ENCODE data around the gene PGS1.

The PGS1 gene

DNA sequence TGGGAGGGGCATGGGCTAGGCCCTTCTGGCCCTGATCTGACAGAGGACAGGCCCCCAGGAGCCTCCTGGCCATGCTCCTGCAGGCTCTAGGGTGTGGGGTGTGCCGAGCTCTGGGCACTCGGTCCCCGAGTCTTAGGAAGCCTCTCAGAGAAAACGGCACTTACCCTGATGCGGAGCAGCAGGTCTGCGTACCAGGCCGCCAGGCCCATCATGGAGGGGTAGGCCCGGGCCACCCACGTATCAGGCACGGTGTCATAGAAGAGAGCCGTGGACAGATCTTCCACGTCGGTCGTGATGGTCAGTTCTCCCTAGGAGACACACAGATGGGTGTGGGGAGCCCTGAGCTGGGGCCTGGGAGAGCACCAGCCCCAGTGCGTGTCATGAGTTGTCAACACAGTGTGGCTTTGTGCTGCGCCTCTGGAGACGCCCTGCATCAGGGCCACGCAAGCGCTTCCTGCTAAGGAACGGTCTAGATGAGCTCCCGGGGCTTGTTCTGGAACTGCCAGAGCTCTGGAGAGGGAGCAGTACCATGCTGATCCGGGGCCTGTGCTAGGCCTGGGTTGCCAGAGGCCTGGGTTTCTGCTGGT, 47.9 kb downstream of the PGS1 start:
- no peak for DNase-seq (ENCODE audit: low read depth in 3 of 3)

GRCh38 chr17:78427140-78427539, 48.7 kb downstream of the PGS1 start:
- no peak for DNase-seq (ENCODE audit: low read depth in 3 of 3)

DNA sequence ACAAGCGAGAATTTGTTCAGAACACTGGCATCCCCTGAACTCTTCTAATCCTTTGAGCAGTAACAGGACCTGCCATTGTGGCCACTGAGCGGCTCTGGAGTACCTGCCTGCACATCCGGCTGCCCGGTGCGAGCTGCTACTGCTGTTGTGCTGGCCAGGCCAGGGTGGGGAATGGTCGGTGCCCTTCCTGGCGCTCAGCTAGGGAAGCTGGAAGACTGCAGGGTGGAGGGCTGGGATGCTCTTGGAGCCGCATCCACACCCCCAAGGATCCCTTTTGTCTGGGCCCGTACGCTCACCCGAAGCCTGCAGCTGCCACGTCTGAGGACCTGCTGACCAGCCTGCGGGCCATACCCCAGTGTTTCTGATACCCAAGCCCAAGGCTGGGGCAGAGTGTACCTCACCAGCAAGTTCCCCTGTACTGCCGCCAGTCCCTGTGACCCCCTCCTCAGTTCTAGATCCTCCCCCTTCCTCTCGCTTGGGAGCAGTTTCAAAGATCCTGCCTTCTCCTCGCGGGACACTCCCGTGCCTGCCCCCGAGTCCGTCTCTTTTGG, 49.7 kb downstream of the PGS1 start:
- DNase-seq (ENCODE audit: low read depth in 3 of 3): no peak

GRCh38 chr17:78428836-78429617, 50.6 kb downstream of the PGS1 start:
- DNase-seq (ENCODE audit: low read depth in 3 of 3): no peak

- DNase-seq (ENCODE audit: low read depth in 3 of 3): no peak
These were observed 51.2 kb downstream of the PGS1 start for GRCh38 chr17:78429618-78429995.

GRCh38 chr17:78430892-78431691, 52.6 kb downstream of the PGS1 start:
- DNase-seq (ENCODE audit: low read depth in 3 of 3): no peak

- no peak for DNase-seq (ENCODE audit: low read depth in 3 of 3)
These were observed 53.2 kb downstream of the PGS1 start for GRCh38 chr17:78431692-78431958.

GRCh38 chr17:78432226-78433012, 54.0 kb downstream of the PGS1 start:
- no peak for DNase-seq (ENCODE audit: low read depth in 3 of 3)

DNA sequence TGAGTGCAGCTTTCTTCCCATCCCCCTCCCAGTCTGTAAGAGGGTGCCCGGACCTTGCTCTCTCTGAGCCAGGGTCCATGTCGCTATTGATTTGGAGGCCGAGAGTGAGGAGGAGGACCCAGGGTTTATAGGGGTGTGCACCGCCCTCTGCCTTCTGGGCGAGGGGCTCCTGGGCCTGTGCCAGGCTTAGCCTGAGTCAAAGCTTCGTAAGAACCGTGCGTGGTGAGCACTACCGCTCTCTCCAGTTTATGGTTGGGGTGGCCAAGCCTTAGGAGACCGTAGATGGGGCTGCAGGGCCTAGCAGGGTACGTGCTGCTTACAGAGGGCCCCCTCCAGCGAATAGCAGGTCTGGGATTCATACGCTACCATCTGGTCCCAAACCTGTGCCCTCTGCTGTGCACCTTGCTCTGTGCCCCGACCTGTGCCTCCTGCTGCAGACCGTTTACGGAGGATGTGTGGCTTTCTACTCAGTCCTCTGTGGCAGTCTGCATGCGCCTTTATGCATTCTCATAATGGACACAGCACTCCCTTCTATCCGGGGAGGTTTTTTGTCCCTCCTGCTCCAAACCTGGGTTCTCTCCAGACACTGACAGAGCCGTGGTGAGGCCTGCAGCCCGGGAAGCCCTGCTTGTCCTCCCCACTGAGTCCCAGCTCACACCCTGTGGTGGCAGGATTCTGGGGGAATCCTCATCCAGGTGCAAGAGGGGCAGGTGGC, 54.7 kb downstream of the PGS1 start:
- no peak for DNase-seq (ENCODE audit: low read depth in 3 of 3)

- DNase-seq (ENCODE audit: low read depth in 3 of 3): no peak
These were observed 55.4 kb downstream of the PGS1 start for GRCh38 chr17:78433780-78434335.

- no peak for DNase-seq (ENCODE audit: low read depth in 3 of 3)
These were observed 56.2 kb downstream of the PGS1 start for GRCh38 chr17:78434455-78435329.

DNA sequence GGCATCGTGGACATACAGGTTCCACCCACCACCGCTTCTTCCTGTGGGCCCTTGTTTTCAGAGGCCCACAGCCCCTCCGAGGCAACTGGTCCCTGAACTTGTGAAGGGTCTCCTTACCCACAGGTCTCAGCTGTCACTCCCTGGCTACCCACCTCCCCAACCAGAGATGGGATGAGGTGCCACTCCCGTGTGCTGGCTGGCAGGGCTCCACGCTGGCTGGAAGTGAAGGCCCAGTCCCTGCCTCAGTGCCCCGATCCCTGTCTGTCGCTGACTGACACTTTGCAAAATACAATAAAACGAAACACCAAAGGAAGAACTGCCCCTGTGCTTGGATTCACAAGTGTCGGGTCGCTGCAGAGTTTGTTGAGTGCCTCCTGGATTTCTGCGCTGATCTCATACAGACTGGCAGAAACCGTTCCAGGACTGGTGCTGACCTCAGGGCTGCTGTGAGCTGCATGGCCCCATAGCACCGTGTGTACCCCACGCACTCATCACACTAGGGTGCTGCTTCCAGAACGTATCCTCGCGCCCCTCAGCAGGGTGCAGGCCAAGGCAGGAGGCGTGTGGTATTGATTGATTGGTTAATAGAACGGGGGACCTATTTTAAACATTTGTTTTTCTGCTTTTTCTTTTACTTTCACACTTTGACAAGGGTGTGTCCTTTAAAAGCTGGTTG, 57.0 kb downstream of the PGS1 start:
- no peak for DNase-seq (ENCODE audit: low read depth in 3 of 3)

- DNase-seq (ENCODE audit: low read depth in 3 of 3): no peak
These were observed 59.2 kb downstream of the PGS1 start for GRCh38 chr17:78437508-78438169.

DNA sequence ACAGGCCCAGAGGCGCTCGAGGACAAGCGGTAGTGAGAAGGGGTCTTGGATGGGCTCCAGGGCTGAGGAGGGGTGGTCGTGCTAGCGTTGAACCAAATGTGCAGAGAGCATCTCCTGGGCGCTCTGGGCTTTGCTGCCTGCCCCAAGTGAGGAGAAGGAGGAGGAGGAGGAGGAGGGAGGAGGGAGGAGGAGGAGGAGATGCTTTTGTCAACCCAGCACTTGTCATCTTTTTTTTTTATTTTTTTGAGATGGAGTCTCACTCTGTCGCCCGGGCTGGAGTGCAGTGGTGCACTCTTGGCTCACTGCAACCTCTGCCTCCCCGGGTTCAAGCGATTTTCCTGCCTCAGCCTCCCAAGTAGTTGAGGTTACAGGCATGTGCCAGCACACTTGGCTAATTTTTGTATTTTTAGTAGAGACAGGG, 59.8 kb downstream of the PGS1 start:
- no peak for DNase-seq (ENCODE audit: low read depth in 3 of 3)

DNA sequence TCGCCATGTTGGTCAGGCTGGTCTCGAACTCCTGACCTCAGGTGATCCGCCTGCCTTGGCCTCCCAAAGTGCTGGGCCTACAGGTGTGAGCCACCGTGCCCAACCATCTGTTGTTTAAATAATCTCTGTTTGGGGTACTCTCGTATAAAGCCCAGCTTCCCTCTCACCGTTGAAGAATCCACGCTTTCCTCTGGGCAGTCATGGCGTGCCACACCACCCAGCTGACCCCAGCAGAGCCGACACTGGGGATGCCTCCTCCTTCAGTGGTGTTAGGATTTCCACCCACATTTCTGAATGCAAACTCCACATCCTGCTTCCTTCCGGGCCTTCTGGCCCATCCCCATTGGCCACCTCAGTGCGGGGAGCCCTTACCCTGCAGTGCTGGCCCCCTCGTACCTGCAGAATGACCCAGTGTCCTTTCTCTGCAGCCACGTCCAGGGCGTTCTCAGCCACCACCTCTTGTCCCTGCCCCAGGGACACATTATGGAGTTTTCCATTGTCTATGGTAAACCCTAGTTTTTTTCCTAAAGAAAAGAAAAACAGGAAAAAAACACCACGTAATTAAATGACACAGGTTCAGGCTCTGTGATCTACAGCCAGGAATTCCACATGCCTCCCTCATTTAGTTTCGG, 60.4 kb downstream of the PGS1 start:
- no peak for DNase-seq (ENCODE audit: low read depth in 3 of 3)

- no peak for DNase-seq (ENCODE audit: low read depth in 3 of 3)
These were observed 63.0 kb downstream of the PGS1 start for GRCh38 chr17:78441271-78441971.

- DNase-seq (ENCODE audit: low read depth in 3 of 3): no peak
These were observed 64.3 kb downstream of the PGS1 start for GRCh38 chr17:78442648-78443218.

Data from stimulated activated CD4-positive, alpha-beta T cell treated with anti-CD3 and anti-CD28 coated beads, TNF-alpha, amount 100 ng/mL, for 4 hours (primary cell).